Ascending aorta (tissue), 2 donors: ENCODE data around the gene OR2AE1. TPM values are rescaled to one million over a fixed set of nuclear protein-coding genes. Genes with fewer than 3 reads are reported as not detected.
"Not testable (repeated sequence)": the region's sequence is repeated elsewhere in the genome, so short reads cannot be mapped to it uniquely, and the experiment has no call there.

ENCODE experiments used
- DNase-seq, 2 donors: peaks; one replicate each; pipeline ENCODE4 v3.0.0-alpha.2; 2019; ENCODE audit warnings: low spot score in 2 of 2
- H3K27ac ChIP-seq, 2 donors: fragments of 200-600 bp; sonication (generic); one replicate each; pipeline ENCODE4 v1.5.1; 2016 to 2017; ENCODE audit warnings: mild to moderate bottlenecking in 1 of 2
- H3K27me3 ChIP-seq: fragments of 200-600 bp; sonication (generic); one replicate; pipeline ENCODE4 v1.5.1; 2017
- H3K36me3 ChIP-seq, 2 donors: fragments of 200-600 bp; sonication (generic); one replicate each; pipeline ENCODE4 v1.5.1; 2016
- H3K4me1 ChIP-seq, 2 donors: fragments of 200-600 bp; sonication (generic); one replicate each; pipeline ENCODE4 v1.5.1; 2016 to 2017; ENCODE audit warnings: mild to moderate bottlenecking in 1 of 2
- H3K4me3 ChIP-seq, 2 donors: fragments of 200-600 bp; sonication (generic); one replicate each; pipeline ENCODE4 v1.5.1; 2016 to 2017; ENCODE audit warnings: mild to moderate bottlenecking in 1 of 2
- H3K9me3 ChIP-seq, 2 donors: fragments of 200-600 bp; sonication (generic); one replicate each; pipeline ENCODE4 v1.5.1; 2016
- CTCF ChIP-seq, 3 experiments: fragments of 200-600 bp in 2 of 3; fragments of 450-650 bp in 1 of 3; sonication (generic) in 2 of 3; IDR thresholded peaks; one replicate each; pipeline ENCODE4 v1.5.1; 2016 to 2019; ENCODE audit warnings: antibody characterized with exemption in 3 of 3, mild to moderate bottlenecking in 1 of 3, moderate library complexity in 1 of 3
- intact Hi-C: fragments of 100-400 bp; cut with DNase I; formaldehyde crosslinking; loops from one replicate; pipeline ENCODE4 v1.15.1; 2023
- total RNA-seq: library from RNA; depleted of rRNA; stranded (reverse); fragments of >200 nt; gene quantifications from one replicate; pipeline ENCODE4 v1.1.0, GENCODE V29; 2016

The OR2AE1 gene
- total RNA-seq, 1 donor from 2014 or later: not detected

- Histone ChIP-seq H3K4me3 (no peak overlapping the region), H3K27me3 (no peaks in the 10 kb centered on the region), H3K27ac (no peak overlapping the region), H3K9me3 (no peaks in the 10 kb centered on the region), H3K36me3 (peaks cover 22 to 37% of the 10 kb centered on the region in 2 donors), H3K4me1 (no peaks in the 10 kb centered on the region)
- no peak for TF ChIP-seq CTCF (IDR thresholded peaks at IDR 0.05)
- no peak for DNase-seq
- intact Hi-C loops: no loop called here
Measured at GRCh38 chr7:99898023-99898357, 21.2 kb upstream of the OR2AE1 start.

- TF ChIP-seq CTCF (IDR thresholded peaks at IDR 0.05): no peak
- H3K36me3 ChIP-seq: peaks cover 18 to 35% of the 10 kb centered on the region in 2 donors
- intact Hi-C loops: no loop called here
- no peak overlapping the region for H3K27ac ChIP-seq
- DNase-seq: no peak
- H3K9me3 ChIP-seq: no peaks in the 10 kb centered on the region
- no peaks in the 10 kb centered on the region for H3K27me3 ChIP-seq
- H3K4me3 ChIP-seq: no peak overlapping the region
- H3K4me1 ChIP-seq: no peaks in the 10 kb centered on the region
Measured at GRCh38 chr7:99897322-99898022, 20.6 kb upstream of the OR2AE1 start.

- TF ChIP-seq CTCF (IDR thresholded peaks at IDR 0.05): no peak
- no peak for DNase-seq
- H3K4me1 ChIP-seq: no peaks in the 10 kb centered on the region
- H3K36me3 ChIP-seq: peaks cover 17 to 35% of the 10 kb centered on the region in 2 donors
- H3K27me3 ChIP-seq: no peaks in the 10 kb centered on the region
- intact Hi-C loops: no loop called here
- no peak overlapping the region for H3K27ac ChIP-seq
- H3K4me3 ChIP-seq: no peak overlapping the region
- H3K9me3 ChIP-seq: no peaks in the 10 kb centered on the region
Measured at GRCh38 chr7:99894738-99895137, 17.9 kb upstream of the OR2AE1 start.

DNA sequence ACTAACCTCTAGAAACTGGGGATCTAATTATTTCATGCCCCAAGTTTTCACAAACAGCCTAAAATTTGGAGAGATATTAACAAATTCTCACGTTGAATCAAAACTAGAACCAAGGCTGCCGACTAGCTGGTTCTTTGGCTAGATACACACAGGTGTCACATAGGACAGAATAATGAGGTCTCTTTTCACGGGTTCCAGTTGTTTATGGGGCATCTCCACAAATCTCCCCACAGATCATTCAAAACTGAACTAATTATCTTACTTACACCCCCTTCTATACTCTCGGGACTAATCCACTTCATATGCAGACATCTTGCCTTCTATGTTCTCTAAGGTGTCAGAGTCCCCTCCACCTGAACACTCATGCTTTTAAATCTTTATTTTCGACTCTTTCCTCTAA, 16.4 kb upstream of the OR2AE1 start:
- Histone ChIP-seq H3K36me3 (peaks cover 17 to 37% of the 10 kb centered on the region in 2 donors), H3K9me3 (no peaks in the 10 kb centered on the region), H3K27me3 (no peaks in the 10 kb centered on the region), H3K4me3 (no peak overlapping the region), H3K4me1 (no peaks in the 10 kb centered on the region), H3K27ac (no peak overlapping the region)
- no peak for TF ChIP-seq CTCF (IDR thresholded peaks at IDR 0.05)
- DNase-seq: no peak
- intact Hi-C loops: no loop called here

DNA sequence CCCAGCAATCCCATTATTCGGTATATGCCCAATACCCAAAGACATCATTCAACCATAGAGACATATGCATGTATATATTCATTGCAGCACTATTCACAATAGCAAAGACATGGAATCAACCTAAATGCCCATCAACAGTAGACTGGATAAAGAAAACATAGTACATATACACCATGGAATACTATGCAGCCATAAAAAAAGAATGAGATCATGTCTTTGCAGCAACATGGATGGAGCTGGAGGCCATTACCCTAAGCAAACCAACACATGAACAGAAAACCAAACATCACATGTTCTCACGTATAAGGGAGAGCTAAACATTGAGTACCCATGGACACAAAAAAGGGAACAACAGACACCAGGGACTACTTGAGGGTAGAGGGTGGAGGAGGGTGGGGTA, 13.5 kb upstream of the OR2AE1 start:
- intact Hi-C loops, H3K27ac ChIP-seq, H3K27me3 ChIP-seq, H3K9me3 ChIP-seq, H3K4me1 ChIP-seq, DNase-seq, H3K4me3 ChIP-seq: not testable (repeated sequence)
- H3K36me3 ChIP-seq: peaks cover 17 to 36% of the 10 kb centered on the region in 2 donors

GRCh38 chr7:99888366-99888765, 11.5 kb upstream of the OR2AE1 start:
- H3K9me3 ChIP-seq, H3K4me1 ChIP-seq, intact Hi-C loops, H3K27ac ChIP-seq, H3K4me3 ChIP-seq, H3K27me3 ChIP-seq, DNase-seq: not testable (repeated sequence)
- peaks cover 17 to 36% of the 10 kb centered on the region in 2 donors for H3K36me3 ChIP-seq

DNA sequence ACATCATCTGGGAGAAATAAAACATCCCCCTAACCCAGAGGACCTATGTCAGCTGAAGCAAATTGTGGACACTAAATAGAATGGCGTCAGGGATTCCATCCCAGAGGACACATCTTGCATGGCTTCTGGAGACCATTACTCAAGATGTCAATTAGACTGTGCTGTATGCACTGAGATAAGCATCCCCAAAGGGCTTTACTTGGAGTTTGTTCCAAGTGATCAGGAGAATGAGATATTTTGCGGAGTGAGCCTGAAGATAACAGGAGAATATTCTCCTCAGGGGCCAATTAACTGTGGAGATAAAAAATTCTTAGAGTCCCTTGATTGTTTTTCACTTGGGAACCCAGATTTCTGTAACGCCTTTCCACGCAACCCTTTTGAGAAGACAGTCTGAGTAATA, 4.5 kb upstream of the OR2AE1 start:
- no peaks in the 10 kb centered on the region for H3K36me3 ChIP-seq
- intact Hi-C loops: no loop called here
- no peak for DNase-seq
- H3K9me3 ChIP-seq: no peaks in the 10 kb centered on the region
- H3K27me3 ChIP-seq: no peaks in the 10 kb centered on the region
- TF ChIP-seq CTCF (IDR thresholded peaks at IDR 0.05): no peak
- no peak overlapping the region for H3K27ac ChIP-seq
- no peaks in the 10 kb centered on the region for H3K4me1 ChIP-seq
- H3K4me3 ChIP-seq: no peak overlapping the region
